ENCODE data around the gene ADAMTS3.

Gene ADAMTS3

DNA sequence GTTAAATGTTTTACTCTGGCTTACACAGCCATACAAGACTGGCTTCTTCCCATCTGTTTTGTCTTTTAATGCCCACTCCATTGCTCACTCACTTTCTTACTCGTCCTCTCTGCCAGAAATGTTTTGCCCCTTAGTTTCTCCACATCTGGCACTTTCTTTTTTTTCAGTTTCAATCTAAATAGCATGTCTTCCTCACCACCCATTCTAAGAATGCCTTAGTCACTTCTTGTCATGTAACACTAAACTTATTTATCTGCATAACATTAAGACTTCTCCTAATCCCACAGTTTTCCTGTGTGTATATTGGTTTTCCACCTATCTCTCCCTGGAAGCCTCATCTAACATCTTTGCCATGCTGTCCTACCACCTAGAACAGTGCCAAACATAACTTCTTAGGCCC, 119.3 kb downstream of the ADAMTS3 start:
- Histone ChIP-seq H3K4ac (ENCODE audit: low read length) (no peak overlapping the region), H4K8ac (ENCODE audit: low read depth, low read length) (no peak overlapping the region), H3K4me2 (ENCODE audit: insufficient read depth, low read length, poor library complexity, severe bottlenecking) (no peak overlapping the region), H3K4me3 (ENCODE audit: low read length in 2 of 2) (no peak overlapping the region), H2BK5ac (ENCODE audit: low read length) (no peak overlapping the region), H3K79me1 (ENCODE audit: low read depth, low read length) (no peaks in the 10 kb centered on the region), H2AK5ac (ENCODE audit: low read depth, low read length) (no peak overlapping the region), H3K9ac (ENCODE audit: low read depth, low read length, poor library complexity) (no peak overlapping the region), H3K9me3 (replicated peaks in 1 of 2; ENCODE audit: control insufficient read depth in 2 of 2, insufficient read depth in 1 of 2, low read depth in 1 of 2, low read length in 2 of 2) (no peaks in the 10 kb centered on the region), H2BK12ac (ENCODE audit: low read length) (no peak overlapping the region), H2AFZ (ENCODE audit: low read length) (no peak overlapping the region), H2BK15ac (ENCODE audit: low read length) (no peak overlapping the region), H3K23ac (ENCODE audit: low read depth, low read length, poor library complexity) (no peak overlapping the region), H4K91ac (ENCODE audit: low read depth, low read length, poor library complexity) (no peak overlapping the region), H3K27ac (replicated peaks; ENCODE audit: low read length) (no peak overlapping the region), H3K18ac (ENCODE audit: low read length) (no peak overlapping the region), H3K4me1 (ENCODE audit: control insufficient read depth in 2 of 2, insufficient read depth in 1 of 2, low read depth in 1 of 2, low read length in 2 of 2) (no peaks in the 10 kb centered on the region), H3K36me3 (replicated peaks in 1 of 2; ENCODE audit: control insufficient read depth in 2 of 2, insufficient read depth in 2 of 2, low read length in 2 of 2) (no peaks in the 10 kb centered on the region), H3K14ac (ENCODE audit: low read length) (no peak overlapping the region), H2BK120ac (ENCODE audit: low read depth, low read length) (no peak overlapping the region), H3K27me3 (ENCODE audit: control insufficient read depth in 3 of 3, insufficient read depth in 3 of 3, low read depth in 1 of 3, low read length in 3 of 3) (no peaks in the 10 kb centered on the region)
- WGBS, 2 donors (ENCODE audit: extremely low coverage in 2 of 2, insufficient read length in 2 of 2, insufficient replicate concordance in 1 of 2) = no CpG with 5 or more reads among the region's 1 CpG
- no peak for DNase-seq (ENCODE audit: low spot score)

DNA sequence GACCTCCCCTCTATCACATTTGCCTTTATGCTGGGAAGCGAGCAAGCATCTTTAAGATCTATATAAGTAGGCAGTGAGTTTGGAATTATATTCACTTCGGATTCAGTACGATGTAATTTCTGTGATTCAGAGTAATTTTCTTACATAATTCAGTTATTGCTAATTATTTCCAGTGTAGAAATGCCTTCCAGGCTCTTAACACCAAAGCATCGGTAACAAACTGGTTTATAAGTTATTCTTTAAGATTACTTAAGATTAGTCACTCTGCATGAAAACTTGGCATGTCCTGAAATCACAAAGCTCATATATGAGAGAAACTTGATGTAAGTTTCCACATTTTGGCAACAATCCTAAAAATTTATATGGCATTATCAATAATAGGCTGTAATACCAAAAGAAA, 120.8 kb downstream of the ADAMTS3 start:
- H3K27me3 ChIP-seq (ENCODE audit: control insufficient read depth in 3 of 3, insufficient read depth in 3 of 3, low read depth in 1 of 3, low read length in 3 of 3) = no peaks in the 10 kb centered on the region

DNA sequence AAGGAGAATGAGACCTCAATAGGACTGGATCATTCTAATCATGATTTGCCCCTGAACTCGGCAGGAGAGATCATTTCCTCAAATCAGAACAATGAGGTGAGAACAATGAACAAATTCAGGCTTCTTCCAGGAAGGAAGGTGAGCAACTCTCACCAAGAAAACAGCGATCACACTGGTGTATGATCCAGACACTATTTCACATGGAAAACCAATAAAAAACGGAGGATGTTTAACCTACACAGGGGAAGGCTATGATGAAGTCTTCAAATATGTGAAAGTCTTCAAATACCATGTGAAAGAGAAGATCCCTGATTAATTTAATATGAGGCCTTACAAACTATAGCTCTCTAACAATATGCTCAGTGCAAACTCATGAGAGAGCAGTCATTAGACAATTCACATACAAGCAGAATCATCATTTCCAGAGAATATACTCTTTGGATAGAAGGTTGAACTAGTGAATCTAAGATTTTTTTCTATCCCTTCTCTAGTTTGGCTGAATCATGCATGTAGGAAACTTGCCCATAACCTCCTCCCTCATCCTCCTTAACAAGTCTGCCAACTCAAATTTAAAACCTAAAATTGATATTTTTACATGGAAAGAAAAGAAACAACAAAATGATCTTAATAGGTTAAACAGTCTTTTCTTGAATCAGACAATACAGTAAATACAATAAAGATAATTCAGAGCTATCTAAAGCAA, 122.5 kb downstream of the ADAMTS3 start:
- H2AFZ ChIP-seq (ENCODE audit: low read length) = no peak overlapping the region
- H3K23ac ChIP-seq (ENCODE audit: low read depth, low read length, poor library complexity) = no peak overlapping the region
- H4K91ac ChIP-seq (ENCODE audit: low read depth, low read length, poor library complexity) = no peak overlapping the region
- H4K8ac ChIP-seq (ENCODE audit: low read depth, low read length) = no peak overlapping the region
- H3K4ac ChIP-seq (ENCODE audit: low read length) = no peak overlapping the region
- no peak overlapping the region for H3K4me2 ChIP-seq (ENCODE audit: insufficient read depth, low read length, poor library complexity, severe bottlenecking)
- no peaks in the 10 kb centered on the region for H3K36me3 ChIP-seq (replicated peaks in 1 of 2; ENCODE audit: control insufficient read depth in 2 of 2, insufficient read depth in 2 of 2, low read length in 2 of 2)
- H3K14ac ChIP-seq (ENCODE audit: low read length) = no peak overlapping the region
- H2BK15ac ChIP-seq (ENCODE audit: low read length) = no peak overlapping the region
- no peaks in the 10 kb centered on the region for H3K27me3 ChIP-seq (ENCODE audit: control insufficient read depth in 3 of 3, insufficient read depth in 3 of 3, low read depth in 1 of 3, low read length in 3 of 3)
- no peak overlapping the region for H3K27ac ChIP-seq (replicated peaks; ENCODE audit: low read length)
- H3K4me1 ChIP-seq (ENCODE audit: control insufficient read depth in 2 of 2, insufficient read depth in 1 of 2, low read depth in 1 of 2, low read length in 2 of 2) = no peaks in the 10 kb centered on the region
- H2BK12ac ChIP-seq (ENCODE audit: low read length) = no peak overlapping the region
- no peak overlapping the region for H3K4me3 ChIP-seq (ENCODE audit: low read length in 2 of 2)
- H3K9ac ChIP-seq (ENCODE audit: low read depth, low read length, poor library complexity) = no peak overlapping the region
- WGBS, 2 donors (ENCODE audit: extremely low coverage in 2 of 2, insufficient read length in 2 of 2, insufficient replicate concordance in 1 of 2) = no CpG with 5 or more reads among the region's 3 CpGs
- H2BK120ac ChIP-seq (ENCODE audit: low read depth, low read length) = no peak overlapping the region
- no peak for DNase-seq (ENCODE audit: low spot score)
- no peaks in the 10 kb centered on the region for H3K9me3 ChIP-seq (replicated peaks in 1 of 2; ENCODE audit: control insufficient read depth in 2 of 2, insufficient read depth in 1 of 2, low read depth in 1 of 2, low read length in 2 of 2)
- no peak overlapping the region for H3K18ac ChIP-seq (ENCODE audit: low read length)
- no peak overlapping the region for H2BK5ac ChIP-seq (ENCODE audit: low read length)
- H3K79me1 ChIP-seq (ENCODE audit: low read depth, low read length) = no peaks in the 10 kb centered on the region
- H2AK5ac ChIP-seq (ENCODE audit: low read depth, low read length) = no peak overlapping the region

More for the DNA sequence above, 120.8 kb downstream of the ADAMTS3 start:
- Histone ChIP-seq H3K4me3 (ENCODE audit: low read length in 2 of 2) (no peak overlapping the region), H2BK5ac (ENCODE audit: low read length) (no peak overlapping the region), H2BK12ac (ENCODE audit: low read length) (no peak overlapping the region), H3K18ac (ENCODE audit: low read length) (no peak overlapping the region), H3K4ac (ENCODE audit: low read length) (no peak overlapping the region), H2BK120ac (ENCODE audit: low read depth, low read length) (no peak overlapping the region), H2AFZ (ENCODE audit: low read length) (no peak overlapping the region), H3K9me3 (replicated peaks in 1 of 2; ENCODE audit: control insufficient read depth in 2 of 2, insufficient read depth in 1 of 2, low read depth in 1 of 2, low read length in 2 of 2) (no peaks in the 10 kb centered on the region), H4K8ac (ENCODE audit: low read depth, low read length) (no peak overlapping the region), H3K4me2 (ENCODE audit: insufficient read depth, low read length, poor library complexity, severe bottlenecking) (no peak overlapping the region), H3K14ac (ENCODE audit: low read length) (no peak overlapping the region), H4K91ac (ENCODE audit: low read depth, low read length, poor library complexity) (no peak overlapping the region), H2AK5ac (ENCODE audit: low read depth, low read length) (no peak overlapping the region), H3K9ac (ENCODE audit: low read depth, low read length, poor library complexity) (no peak overlapping the region), H3K27ac (replicated peaks; ENCODE audit: low read length) (no peak overlapping the region), H2BK15ac (ENCODE audit: low read length) (no peak overlapping the region), H3K36me3 (replicated peaks in 1 of 2; ENCODE audit: control insufficient read depth in 2 of 2, insufficient read depth in 2 of 2, low read length in 2 of 2) (no peaks in the 10 kb centered on the region), H3K79me1 (ENCODE audit: low read depth, low read length) (no peaks in the 10 kb centered on the region), H3K23ac (ENCODE audit: low read depth, low read length, poor library complexity) (no peak overlapping the region), H3K4me1 (ENCODE audit: control insufficient read depth in 2 of 2, insufficient read depth in 1 of 2, low read depth in 1 of 2, low read length in 2 of 2) (no peaks in the 10 kb centered on the region)
- no CpG with 5 or more reads among the region's 4 CpGs for WGBS, 2 donors (ENCODE audit: extremely low coverage in 2 of 2, insufficient read length in 2 of 2, insufficient replicate concordance in 1 of 2)
- no peak for DNase-seq (ENCODE audit: low spot score)

DNA sequence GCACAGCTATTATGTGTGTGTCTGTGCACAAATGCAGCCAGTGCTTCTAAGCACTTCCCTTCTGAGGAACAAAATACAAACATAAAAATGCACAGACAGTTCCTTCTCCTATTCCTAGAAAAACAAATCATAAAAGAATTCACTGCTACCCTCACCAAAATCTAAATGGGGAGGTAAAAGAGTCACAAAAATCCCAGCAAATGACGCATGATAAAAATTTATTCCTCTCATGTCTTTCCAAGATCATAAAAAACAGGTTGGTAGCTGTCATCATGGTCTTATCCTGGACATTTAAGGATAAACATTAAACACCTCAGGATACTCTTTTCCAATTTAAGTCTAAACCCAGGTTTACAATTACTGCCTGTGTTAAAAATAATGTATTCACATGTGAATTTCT, 124.9 kb downstream of the ADAMTS3 start:
- no peak overlapping the region for H3K4me3 ChIP-seq (ENCODE audit: low read length in 2 of 2)
- no peak overlapping the region for H2BK120ac ChIP-seq (ENCODE audit: low read depth, low read length)
- H4K91ac ChIP-seq (ENCODE audit: low read depth, low read length, poor library complexity) = no peak overlapping the region
- no peaks in the 10 kb centered on the region for H3K36me3 ChIP-seq (replicated peaks in 1 of 2; ENCODE audit: control insufficient read depth in 2 of 2, insufficient read depth in 2 of 2, low read length in 2 of 2)
- no peak overlapping the region for H3K23ac ChIP-seq (ENCODE audit: low read depth, low read length, poor library complexity)
- no peak overlapping the region for H3K14ac ChIP-seq (ENCODE audit: low read length)
- no peaks in the 10 kb centered on the region for H3K27me3 ChIP-seq (ENCODE audit: control insufficient read depth in 3 of 3, insufficient read depth in 3 of 3, low read depth in 1 of 3, low read length in 3 of 3)
- no peak overlapping the region for H2BK15ac ChIP-seq (ENCODE audit: low read length)
- no peak overlapping the region for H3K27ac ChIP-seq (replicated peaks; ENCODE audit: low read length)
- no peak overlapping the region for H2AK5ac ChIP-seq (ENCODE audit: low read depth, low read length)
- no peak overlapping the region for H2AFZ ChIP-seq (ENCODE audit: low read length)
- no peak overlapping the region for H3K18ac ChIP-seq (ENCODE audit: low read length)
- H3K79me1 ChIP-seq (ENCODE audit: low read depth, low read length) = no peaks in the 10 kb centered on the region
- H3K4me2 ChIP-seq (ENCODE audit: insufficient read depth, low read length, poor library complexity, severe bottlenecking) = no peak overlapping the region
- H4K8ac ChIP-seq (ENCODE audit: low read depth, low read length) = no peak overlapping the region
- no peak overlapping the region for H2BK12ac ChIP-seq (ENCODE audit: low read length)
- WGBS, 2 donors (ENCODE audit: extremely low coverage in 2 of 2, insufficient read length in 2 of 2, insufficient replicate concordance in 1 of 2) = no CpG with 5 or more reads among the region's 1 CpG
- H3K9me3 ChIP-seq (replicated peaks in 1 of 2; ENCODE audit: control insufficient read depth in 2 of 2, insufficient read depth in 1 of 2, low read depth in 1 of 2, low read length in 2 of 2) = no peaks in the 10 kb centered on the region
- no peak overlapping the region for H3K4ac ChIP-seq (ENCODE audit: low read length)
- H3K9ac ChIP-seq (ENCODE audit: low read depth, low read length, poor library complexity) = no peak overlapping the region
- DNase-seq (ENCODE audit: low spot score) = no peak
- no peak overlapping the region for H2BK5ac ChIP-seq (ENCODE audit: low read length)
- H3K4me1 ChIP-seq (ENCODE audit: control insufficient read depth in 2 of 2, insufficient read depth in 1 of 2, low read depth in 1 of 2, low read length in 2 of 2) = no peaks in the 10 kb centered on the region
